Sigmoid colon (tissue), 4 donors: Measurements from ENCODE around the gene WBP1L.

Experiments used
- EP300 ChIP-seq, 4 donors: sonication (generic); formaldehyde crosslinking; IDR thresholded peaks; one replicate each; pipeline ENCODE4 v1.6.1; 2017; ENCODE audit warnings: antibody characterized with exemption in 4 of 4
- POLR2A ChIP-seq, 2 donors: fragments of 450-650 bp; IDR thresholded peaks; one replicate each; pipeline ENCODE4 v1.6.1; 2016; ENCODE audit warnings: antibody characterized with exemption in 2 of 2, mild to moderate bottlenecking in 2 of 2, moderate library complexity in 2 of 2
- TF ChIP-seq, protein P1 (sequence below), 4 experiments: fragments of 450-650 bp in 3 of 4; fragments of 200-600 bp in 1 of 4; IDR thresholded peaks; one replicate each; pipeline ENCODE4 v1.5.1; 2016 to 2019; ENCODE audit warnings: antibody characterized with exemption in 4 of 4, mild to moderate bottlenecking in 3 of 4, moderate library complexity in 2 of 4

DNA sequence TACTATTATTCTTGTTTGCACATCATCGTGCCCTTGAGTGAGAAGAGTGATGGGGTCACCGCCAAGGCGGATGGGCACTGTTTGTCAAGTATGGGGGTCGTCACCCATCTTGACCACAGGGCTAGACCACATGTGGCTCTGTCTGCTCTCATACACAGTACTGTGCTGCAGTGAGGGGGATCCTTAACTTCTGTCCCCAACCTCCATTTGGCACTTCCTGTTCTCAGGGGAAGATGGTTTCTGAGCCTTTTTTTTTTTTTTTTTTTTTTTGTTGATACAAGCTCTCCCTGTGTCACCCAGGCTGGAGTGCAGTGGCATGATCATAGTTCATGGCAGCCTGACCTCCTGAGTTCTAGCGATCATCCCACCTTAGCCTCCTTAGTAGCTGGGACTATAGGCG lies 13.6 kb downstream of the WBP1L start:
- TF ChIP-seq POLR2A (IDR thresholded peaks at IDR 0.05), result no peak
- no peak for TF ChIP-seq EP300 (IDR thresholded peaks at IDR 0.05)
- TF ChIP-seq, protein P1, sequence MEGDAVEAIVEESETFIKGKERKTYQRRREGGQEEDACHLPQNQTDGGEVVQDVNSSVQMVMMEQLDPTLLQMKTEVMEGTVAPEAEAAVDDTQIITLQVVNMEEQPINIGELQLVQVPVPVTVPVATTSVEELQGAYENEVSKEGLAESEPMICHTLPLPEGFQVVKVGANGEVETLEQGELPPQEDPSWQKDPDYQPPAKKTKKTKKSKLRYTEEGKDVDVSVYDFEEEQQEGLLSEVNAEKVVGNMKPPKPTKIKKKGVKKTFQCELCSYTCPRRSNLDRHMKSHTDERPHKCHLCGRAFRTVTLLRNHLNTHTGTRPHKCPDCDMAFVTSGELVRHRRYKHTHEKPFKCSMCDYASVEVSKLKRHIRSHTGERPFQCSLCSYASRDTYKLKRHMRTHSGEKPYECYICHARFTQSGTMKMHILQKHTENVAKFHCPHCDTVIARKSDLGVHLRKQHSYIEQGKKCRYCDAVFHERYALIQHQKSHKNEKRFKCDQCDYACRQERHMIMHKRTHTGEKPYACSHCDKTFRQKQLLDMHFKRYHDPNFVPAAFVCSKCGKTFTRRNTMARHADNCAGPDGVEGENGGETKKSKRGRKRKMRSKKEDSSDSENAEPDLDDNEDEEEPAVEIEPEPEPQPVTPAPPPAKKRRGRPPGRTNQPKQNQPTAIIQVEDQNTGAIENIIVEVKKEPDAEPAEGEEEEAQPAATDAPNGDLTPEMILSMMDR (IDR thresholded peaks at IDR 0.05), result no peak
